Left cardiac atrium (tissue), 4 donors: ENCODE results near the gene GPR137. TPM values are rescaled to one million over a fixed set of nuclear protein-coding genes. Genes with fewer than 3 reads are reported as not detected.

Source experiments
- ATAC-seq, 2 donors: fragments of 200-7000 bp; cut with Tn5 transposase; one replicate each; pipeline ENCODE4 v1.9.1; 2020; ENCODE audit warnings: mild to moderate bottlenecking in 2 of 2, moderate library complexity in 2 of 2
- DNase-seq: peaks from one replicate; pipeline ENCODE4 v3.0.0-alpha.2; 2020
- intact Hi-C, 2 donors: fragments of 100-400 bp; cut with DNase I; formaldehyde crosslinking; loops; one replicate each; pipeline versions ENCODE4 v1.14.1 to v1.15.1; 2022 to 2023
- total RNA-seq, 2 donors: library from RNA; stranded (reverse); fragmentation: NEBNext Ultra II Directional; extraction: Animal tissue kit (Norgen Biotek cat#: 25700); gene quantifications; one replicate each; pipeline ENCODE4 v1.2.1, GENCODE V29; 2021
- donor health status: DM: no; HTN: yes; CAD: no.
- donor health status: DM: no; HTN: yes; CAD: no; lungs with severe emphysema.
- donor health status: DM: yes; HTN: yes; CAD: no.
- donor health status: Dilated cardiomyopathy.

Gene GPR137
- total RNA-seq, 2 donors from 2014 or later, result 31.6 to 32.6 TPM

GRCh38 chr11:64294774-64295173, 9.1 kb downstream of the GPR137 start:
- DNase-seq (no peak), ATAC-seq (no peak)
- intact Hi-C loops, result no loop called here

- DNase-seq, result no peak
- intact Hi-C loops, result no loop called here
- ATAC-seq, result no peak
Observed at GRCh38 chr11:64295760-64296159, 10.1 kb downstream of the GPR137 start.

- intact Hi-C loops, result no loop called here
- DNase-seq (no peak), ATAC-seq (no peak)
Observed at GRCh38 chr11:64296236-64296635, 10.6 kb downstream of the GPR137 start.

GRCh38 chr11:64296830-64297698, 11.4 kb downstream of the GPR137 start:
- intact Hi-C loops, result no loop called here

GRCh38 chr11:64297699-64298358, 12.2 kb downstream of the GPR137 start:
- intact Hi-C loops, result no loop called here
- no peak for ATAC-seq
- DNase-seq, result no peak

More at GRCh38 chr11:64296830-64297698, 11.4 kb downstream of the GPR137 start:
- DNase-seq, result no peak
- no peak for ATAC-seq

GRCh38 chr11:64298966-64299846, 13.6 kb downstream of the GPR137 start:
- ATAC-seq (peak; percentile 59 to 60), DNase-seq (peak; percentile 77)
- intact Hi-C loops, result no loop called here

GRCh38 chr11:64299847-64300648, 14.4 kb downstream of the GPR137 start, which contains the start of gene CATSPERZ:
Gene CATSPERZ (plus strand): TSS chr11:64300358. CDS start chr11:64300411, 53 bp downstream.
- DNase-seq, result no peak
- intact Hi-C loops, result loop anchor here (5.0 to 10.0 kb wide), 3 partner anchors 48 to 98 kb away; partner anchors contain the start of genes FERMT3 (in 1 of the 2) and PLCB3 (in 1 of the 2)
- no peak for ATAC-seq

- ATAC-seq, result no peak
- intact Hi-C loops, result loop anchor here (5.0 to 10.0 kb wide), 3 partner anchors 51 to 101 kb away; partner anchors contain the start of genes FERMT3 (in 1 of the 2) and PLCB3 (in 1 of the 2)
- no peak for DNase-seq
Observed at GRCh38 chr11:64303109-64304031, 17.7 kb downstream of the GPR137 start.

- ATAC-seq (no peak), DNase-seq (no peak)
Observed at GRCh38 chr11:64304032-64304315, 18.3 kb downstream of the GPR137 start.

GRCh38 chr11:64304316-64305072, 18.8 kb downstream of the GPR137 start:
- intact Hi-C loops, result loop anchor here (5.0 to 10.0 kb wide), 3 partner anchors 52 to 102 kb away; partner anchors contain the start of genes FERMT3 (in 1 of the 2) and PLCB3 (in 1 of the 2)
- DNase-seq (peak; percentile 96), ATAC-seq (peak; percentile 43 to 57)

More at GRCh38 chr11:64304032-64304315, 18.3 kb downstream of the GPR137 start:
- intact Hi-C loops, result loop anchor here (5.0 to 10.0 kb wide), 3 partner anchors 52 to 102 kb away; partner anchors contain the start of genes FERMT3 (in 1 of the 2) and PLCB3 (in 1 of the 2)

GRCh38 chr11:64305075-64305690, 19.5 kb downstream of the GPR137 start, which contains the start of gene ESRRA:
Gene ESRRA (plus strand): TSS chr11:64305524. CDS start chr11:64307180, 1,656 bp downstream.
- intact Hi-C loops, result loop anchor here in 1 of 2 donors (10.0 kb wide), 1 partner anchor 100 kb away; the partner anchor contains the start of gene FERMT3
- DNase-seq, result peak; percentile 100
- ATAC-seq, result peak; percentile 86 to 92

GRCh38 chr11:64305691-64306562, 20.3 kb downstream of the GPR137 start:
- DNase-seq (peak; percentile 80), ATAC-seq (peak; percentile 5 to 10)
- intact Hi-C loops, result loop anchor here in 1 of 2 donors (10.0 kb wide), 1 partner anchor 101 kb away; the partner anchor contains the start of gene FERMT3

- no peak for ATAC-seq
- intact Hi-C loops, result loop anchor here in 1 of 2 donors (10.0 kb wide), 1 partner anchor 102 kb away; the partner anchor contains the start of gene FERMT3
Observed at GRCh38 chr11:64306563-64306875, 20.9 kb downstream of the GPR137 start.

GRCh38 chr11:64306876-64307622, 21.4 kb downstream of the GPR137 start:
- intact Hi-C loops, result loop anchor here in 1 of 2 donors (10.0 kb wide), 1 partner anchor 102 kb away; the partner anchor contains the start of gene FERMT3
- ATAC-seq, result no peak
- DNase-seq, result no peak

More at GRCh38 chr11:64306563-64306875, 20.9 kb downstream of the GPR137 start:
- DNase-seq, result no peak
